HG02678 (cell line): Measurements from ENCODE around the gene EIF3D.

Experiments
- ATAC-seq: cut with Tn5 transposase; IDR thresholded peaks from one replicate; pipeline ENCODE4 v1.9.1; 2021; ENCODE audit warnings: mild to moderate bottlenecking, moderate library complexity; ENCODE audit not compliant: unreplicated experiment

The EIF3D gene

GRCh38 chr22:36467946-36468345 lies 61.0 kb downstream of the EIF3D start:
- ATAC-seq = no peak

- no peak for ATAC-seq
Measured at GRCh38 chr22:36467042-36467810, 61.7 kb downstream of the EIF3D start.

DNA sequence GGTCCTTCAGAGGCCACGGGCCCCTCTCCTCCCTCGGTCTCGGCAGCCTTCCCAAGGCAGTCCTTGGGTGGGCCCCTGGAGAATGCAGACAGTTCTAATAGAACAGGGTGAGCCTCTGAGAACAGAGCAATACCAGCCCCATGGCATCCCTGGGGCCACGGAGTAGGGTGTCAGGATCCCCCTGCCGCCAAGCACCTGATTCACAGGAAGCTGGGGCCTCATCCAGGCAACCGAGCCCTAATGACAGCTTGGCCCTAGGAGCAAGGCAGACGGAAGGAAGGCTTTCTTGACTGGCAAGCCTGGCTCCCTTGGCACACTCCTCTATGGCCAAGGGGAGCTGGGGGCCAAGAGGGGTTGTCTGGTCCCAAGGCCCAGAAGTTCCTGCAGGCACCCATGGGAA lies 62.7 kb downstream of the EIF3D start:
- no peak for ATAC-seq

DNA sequence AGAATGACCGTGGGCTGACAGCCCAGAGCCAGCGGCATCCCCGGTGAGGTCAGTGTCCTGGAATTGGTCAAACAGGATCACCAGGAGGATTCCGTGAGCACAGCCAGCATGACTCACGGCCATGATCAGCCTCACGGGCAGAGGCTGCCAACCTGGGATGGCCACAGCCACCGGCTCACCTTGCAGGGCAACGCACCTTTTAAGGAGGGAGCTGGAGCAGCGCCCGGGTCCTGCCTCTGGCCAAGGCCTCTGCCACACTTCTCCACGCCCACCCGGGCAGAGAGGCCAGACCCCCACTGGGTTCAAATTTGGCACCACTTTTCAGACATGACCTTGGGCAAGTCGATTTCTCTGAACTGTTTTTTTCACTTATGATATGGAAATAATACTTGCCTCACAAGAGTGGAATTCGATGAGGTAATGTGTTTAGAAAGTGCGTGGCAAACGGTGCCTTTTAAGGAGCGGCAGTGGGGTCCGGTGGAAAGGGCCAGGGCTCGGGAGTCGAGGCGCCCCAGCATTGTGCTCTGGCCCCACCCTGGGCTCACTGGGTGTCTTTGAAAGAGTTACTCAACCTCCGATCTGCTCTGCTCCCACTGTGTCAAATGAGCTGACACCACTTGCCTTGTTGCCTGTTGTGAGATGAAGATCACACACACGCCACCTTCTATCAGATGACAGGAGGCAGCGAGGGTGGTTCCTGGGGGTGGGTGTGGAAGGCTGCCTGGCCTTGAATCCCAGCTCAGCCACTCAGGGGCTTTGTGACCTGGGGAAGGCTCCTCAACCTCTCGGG lies 63.5 kb downstream of the EIF3D start:
- ATAC-seq = no peak

DNA sequence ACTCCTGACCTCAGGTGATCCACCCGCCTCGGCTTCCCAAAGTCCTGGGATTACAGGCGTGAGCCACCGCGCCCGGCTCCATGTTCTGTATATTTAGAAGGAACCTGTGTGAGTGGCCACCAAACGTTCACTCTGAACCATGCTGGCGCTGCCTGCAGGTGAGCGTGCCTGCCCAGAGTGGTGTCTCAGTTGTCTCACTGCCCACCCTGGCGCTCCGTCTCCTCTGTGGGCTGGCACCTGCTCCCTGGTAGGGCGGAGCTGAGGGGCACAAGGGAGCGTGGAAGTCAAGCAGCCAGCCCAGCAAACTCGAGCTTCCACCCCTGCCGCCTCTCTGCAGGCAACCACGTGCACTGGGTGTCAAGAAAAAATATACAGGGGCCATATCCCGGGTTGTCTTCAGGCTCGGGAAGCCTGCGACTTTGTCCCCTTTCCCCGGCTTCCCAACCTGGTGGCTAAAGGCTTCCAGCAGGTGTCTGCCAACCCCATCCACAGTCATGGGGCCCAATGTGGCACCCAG lies 64.2 kb downstream of the EIF3D start:
- ATAC-seq = no peak

- no peak for ATAC-seq
Measured at GRCh38 chr22:36463783-36464184, 65.2 kb downstream of the EIF3D start.

- ATAC-seq = no peak
Measured at GRCh38 chr22:36461665-36462649, 67.0 kb downstream of the EIF3D start.
